Measurements from ENCODE around the gene RNF144B. TPM values are rescaled to one million over a fixed set of nuclear protein-coding genes. Genes with fewer than 3 reads are reported as not detected.

RNF144B gene
- total and polyA plus RNA-seq, 10 donors, result 6.5 to 82.5 (median 45.3) TPM

DNA sequence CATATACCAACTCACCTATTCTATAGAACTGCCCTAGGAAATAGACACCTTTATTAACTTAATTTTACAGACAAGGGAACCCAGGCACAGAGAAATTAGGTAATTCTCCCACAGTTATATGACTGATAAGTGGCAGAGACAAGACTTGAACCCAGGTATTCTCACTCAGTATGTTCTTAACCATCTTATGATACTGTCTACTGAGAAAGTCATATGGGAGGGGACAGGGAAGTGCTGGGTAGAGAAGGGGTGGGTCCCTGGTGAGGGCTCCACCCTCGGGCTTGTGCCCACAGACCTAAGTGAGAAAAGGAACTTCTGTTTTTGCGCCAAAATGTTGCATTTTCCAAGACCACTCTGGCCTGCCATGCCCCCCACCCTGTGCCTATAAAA, 123.5 kb downstream of the RNF144B start:
- Histone ChIP-seq H3K4me3 (no peak overlapping the region), H3K36me3 (no peaks in the 10 kb centered on the region), H3K9me3 (no peaks in the 10 kb centered on the region), H3K27me3 (replicated peaks in 1 of 7) (peaks cover 0 to 5% (median 0%) of the 10 kb centered on the region in 7 donors), H3K4me1 (no peaks in the 10 kb centered on the region), H3K27ac (no peak overlapping the region)
- TF ChIP-seq, protein P1, sequence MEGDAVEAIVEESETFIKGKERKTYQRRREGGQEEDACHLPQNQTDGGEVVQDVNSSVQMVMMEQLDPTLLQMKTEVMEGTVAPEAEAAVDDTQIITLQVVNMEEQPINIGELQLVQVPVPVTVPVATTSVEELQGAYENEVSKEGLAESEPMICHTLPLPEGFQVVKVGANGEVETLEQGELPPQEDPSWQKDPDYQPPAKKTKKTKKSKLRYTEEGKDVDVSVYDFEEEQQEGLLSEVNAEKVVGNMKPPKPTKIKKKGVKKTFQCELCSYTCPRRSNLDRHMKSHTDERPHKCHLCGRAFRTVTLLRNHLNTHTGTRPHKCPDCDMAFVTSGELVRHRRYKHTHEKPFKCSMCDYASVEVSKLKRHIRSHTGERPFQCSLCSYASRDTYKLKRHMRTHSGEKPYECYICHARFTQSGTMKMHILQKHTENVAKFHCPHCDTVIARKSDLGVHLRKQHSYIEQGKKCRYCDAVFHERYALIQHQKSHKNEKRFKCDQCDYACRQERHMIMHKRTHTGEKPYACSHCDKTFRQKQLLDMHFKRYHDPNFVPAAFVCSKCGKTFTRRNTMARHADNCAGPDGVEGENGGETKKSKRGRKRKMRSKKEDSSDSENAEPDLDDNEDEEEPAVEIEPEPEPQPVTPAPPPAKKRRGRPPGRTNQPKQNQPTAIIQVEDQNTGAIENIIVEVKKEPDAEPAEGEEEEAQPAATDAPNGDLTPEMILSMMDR (IDR thresholded peaks at IDR 0.05 in 8 of 11, conservative IDR thresholded peaks at IDR 0.05 in 3 of 11), result no peak
- TF ChIP-seq POLR2AphosphoS5 (IDR thresholded peaks at IDR 0.05), result no peak
- DNase-seq, result no peak
- intact Hi-C loops (cut with DNase I; ENCODE audit: low total_unique reads), result no loop called here
- 49 to 82% (median 61%) methylated on average over 2 of the region's 2 CpGs for WGBS, 5 donors

GRCh38 chr6:18511211-18511610, 124.1 kb downstream of the RNF144B start:
- no peak overlapping the region for H3K27ac ChIP-seq
- H3K4me3 ChIP-seq, result no peak overlapping the region
- H3K9me3 ChIP-seq, result no peaks in the 10 kb centered on the region
- H3K27me3 ChIP-seq (replicated peaks in 1 of 7), result peaks cover 0 to 5% (median 0%) of the 10 kb centered on the region in 7 donors
- 73 to 90% (median 85%) methylated on average over 8 of the region's 8 CpGs for WGBS, 5 donors
- intact Hi-C loops (cut with DNase I; ENCODE audit: low total_unique reads), result no loop called here
- DNase-seq, result no peak
- H3K36me3 ChIP-seq, result no peaks in the 10 kb centered on the region
- no peaks in the 10 kb centered on the region for H3K4me1 ChIP-seq
- TF ChIP-seq POLR2A (IDR thresholded peaks at IDR 0.05), result no peak
- TF ChIP-seq POLR2AphosphoS5 (IDR thresholded peaks at IDR 0.05), result no peak
- TF ChIP-seq, protein P1 (IDR thresholded peaks at IDR 0.05 in 8 of 11, conservative IDR thresholded peaks at IDR 0.05 in 3 of 11), result no peak

- Histone ChIP-seq H3K27me3 (replicated peaks in 1 of 7) (peaks cover 0 to 5% (median 0%) of the 10 kb centered on the region in 7 donors), H3K4me1 (no peaks in the 10 kb centered on the region), H3K9me3 (no peaks in the 10 kb centered on the region), H3K4me3 (no peak overlapping the region), H3K36me3 (no peaks in the 10 kb centered on the region), H3K27ac (no peak overlapping the region)
- TF ChIP-seq POLR2A (IDR thresholded peaks at IDR 0.05) (no peak), POLR2AphosphoS5 (IDR thresholded peaks at IDR 0.05) (no peak)
- TF ChIP-seq, protein P1 (IDR thresholded peaks at IDR 0.05 in 8 of 11, conservative IDR thresholded peaks at IDR 0.05 in 3 of 11), result no peak
- intact Hi-C loops (cut with DNase I; ENCODE audit: low total_unique reads), result no loop called here
- 21 to 37% (median 26%) methylated on average over 2 of the region's 2 CpGs for WGBS, 5 donors
- no peak for DNase-seq
These were observed 126.2 kb downstream of the RNF144B start for GRCh38 chr6:18513253-18513798.

DNA sequence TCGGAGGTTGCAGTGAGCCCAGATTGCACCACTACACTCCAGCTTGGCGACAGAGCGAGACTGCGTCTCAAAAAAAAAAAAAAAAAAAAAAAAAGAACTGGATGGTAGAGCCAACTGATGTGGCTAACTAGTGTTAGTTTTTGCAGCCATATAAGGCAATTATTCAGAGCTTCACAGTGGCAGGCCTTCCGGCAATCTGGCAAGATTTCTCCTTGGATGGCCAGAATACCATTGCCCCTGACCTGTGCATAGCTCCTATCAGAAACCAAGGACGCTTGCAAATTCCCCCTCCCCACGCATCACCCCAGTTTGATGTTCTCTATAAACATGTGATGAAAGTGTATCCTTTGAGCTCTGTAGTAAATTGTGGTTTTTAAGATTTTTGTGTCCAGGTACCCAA, 127.0 kb downstream of the RNF144B start:
- H3K4me1 ChIP-seq, result no peaks in the 10 kb centered on the region
- no peak overlapping the region for H3K4me3 ChIP-seq
- WGBS, 5 donors, result 86 to 96% (median 91%) methylated on average over 7 of the region's 7 CpGs
- TF ChIP-seq POLR2AphosphoS5 (IDR thresholded peaks at IDR 0.05) (no peak), POLR2A (IDR thresholded peaks at IDR 0.05) (no peak)
- TF ChIP-seq, protein P1 (IDR thresholded peaks at IDR 0.05 in 8 of 11, conservative IDR thresholded peaks at IDR 0.05 in 3 of 11), result no peak
- no peak overlapping the region for H3K27ac ChIP-seq
- H3K27me3 ChIP-seq (replicated peaks in 1 of 7), result peaks cover 0 to 5% (median 0%) of the 10 kb centered on the region in 7 donors
- no peaks in the 10 kb centered on the region for H3K9me3 ChIP-seq
- H3K36me3 ChIP-seq, result no peaks in the 10 kb centered on the region
- intact Hi-C loops (cut with DNase I; ENCODE audit: low total_unique reads), result no loop called here
- DNase-seq, result no peak

All from spleen (tissue), 11 donors.